ENCODE measurements around the gene TAL1. TPM values are rescaled to one million over a fixed set of nuclear protein-coding genes. Genes with fewer than 3 reads are reported as not detected.

The TAL1 gene
- total RNA-seq, 1 donor from 2014 or later = 0.69 TPM

- no peak for TF ChIP-seq CTCF (conservative IDR thresholded peaks at IDR 0.05; ENCODE audit: low read depth, low read length)
- no peak overlapping the region for H3K4me3 ChIP-seq (ENCODE audit: low read depth, low read length)
- DNase-seq (ENCODE audit: low read depth) = no peak
These were observed 20.8 kb upstream of the TAL1 start for GRCh38 chr1:47252795-47253194.

- no peak for TF ChIP-seq CTCF (conservative IDR thresholded peaks at IDR 0.05; ENCODE audit: low read depth, low read length)
- DNase-seq (ENCODE audit: low read depth) = no peak
These were observed 20.3 kb upstream of the TAL1 start for GRCh38 chr1:47252369-47252768.

GRCh38 chr1:47249755-47250154, 17.7 kb upstream of the TAL1 start:
- no peak for DNase-seq (ENCODE audit: low read depth)
- TF ChIP-seq CTCF (conservative IDR thresholded peaks at IDR 0.05; ENCODE audit: low read depth, low read length) = no peak
- no peak overlapping the region for H3K4me3 ChIP-seq (ENCODE audit: low read depth, low read length)

More at GRCh38 chr1:47252369-47252768, 20.3 kb upstream of the TAL1 start:
- H3K4me3 ChIP-seq (ENCODE audit: low read depth, low read length) = no peak overlapping the region

- DNase-seq (ENCODE audit: low read depth) = no peak
- no peak for TF ChIP-seq CTCF (conservative IDR thresholded peaks at IDR 0.05; ENCODE audit: low read depth, low read length)
- H3K4me3 ChIP-seq (ENCODE audit: low read depth, low read length) = no peak overlapping the region
These were observed 12.4 kb upstream of the TAL1 start for GRCh38 chr1:47244339-47244862.

- H3K4me3 ChIP-seq (ENCODE audit: low read depth, low read length) = no peak overlapping the region
- DNase-seq (ENCODE audit: low read depth) = no peak
- no peak for TF ChIP-seq CTCF (conservative IDR thresholded peaks at IDR 0.05; ENCODE audit: low read depth, low read length)
These were observed 11.9 kb upstream of the TAL1 start for GRCh38 chr1:47243910-47244309.

- no peak for DNase-seq (ENCODE audit: low read depth)
- H3K4me3 ChIP-seq (ENCODE audit: low read depth, low read length) = no peak overlapping the region
- TF ChIP-seq CTCF (conservative IDR thresholded peaks at IDR 0.05; ENCODE audit: low read depth, low read length) = no peak
These were observed 9.4 kb upstream of the TAL1 start for GRCh38 chr1:47241114-47242113.

All from epithelial cell of proximal tubule (primary cell).